GM20000 (cell line): ENCODE data around the gene FHIT.

ENCODE experiments used
- DNase-seq: peaks from one replicate; pipeline ENCODE4 v3.0.0; 2012; ENCODE audit warnings: low spot score
- TF ChIP-seq, protein P1 (sequence below): IDR thresholded peaks from 2 replicates; pipeline ENCODE4 v1.5.1; 2012; ENCODE audit warnings: mild to moderate bottlenecking, control low read depth; ENCODE audit errors: extremely low read depth, missing control alignments

Gene FHIT

DNA sequence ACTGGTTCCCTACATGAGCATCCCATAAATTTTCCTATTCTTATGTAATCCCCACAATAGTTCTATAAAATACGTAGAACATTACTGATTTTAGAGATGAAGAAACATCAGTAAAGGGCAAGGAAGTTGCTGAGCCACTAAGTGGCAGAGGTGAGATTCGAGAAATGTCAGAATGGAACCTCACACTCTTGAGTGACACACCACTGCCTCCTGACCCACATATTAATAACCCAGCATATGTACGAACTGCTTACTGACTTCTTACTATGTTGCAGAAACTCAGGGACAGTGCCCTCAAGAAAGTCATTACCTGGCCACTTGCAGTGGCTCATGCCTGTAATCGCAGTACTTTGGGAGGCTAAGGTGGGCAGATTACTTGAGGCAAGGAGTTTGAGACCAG is 1022.4 kb downstream of the FHIT start:
- no peak for DNase-seq

DNA sequence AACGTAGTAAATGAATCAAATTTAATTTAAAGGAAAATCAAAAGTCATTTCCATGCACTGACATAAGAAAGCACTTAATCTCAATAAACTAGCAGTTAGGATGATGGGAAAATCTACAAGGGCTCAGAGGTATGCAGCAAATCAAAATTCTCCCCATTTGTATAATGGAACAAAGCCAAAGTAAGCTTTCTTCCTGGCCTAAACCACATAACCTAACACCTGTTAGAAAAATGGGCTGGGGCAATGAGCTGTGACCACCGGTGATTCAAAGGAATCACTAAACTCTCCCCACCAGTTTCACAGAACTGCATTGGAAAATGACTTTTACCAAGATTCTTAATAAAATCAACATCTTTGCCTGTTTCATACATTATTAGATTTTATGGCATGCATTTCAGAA is 1024.3 kb downstream of the FHIT start:
- TF ChIP-seq, protein P1, sequence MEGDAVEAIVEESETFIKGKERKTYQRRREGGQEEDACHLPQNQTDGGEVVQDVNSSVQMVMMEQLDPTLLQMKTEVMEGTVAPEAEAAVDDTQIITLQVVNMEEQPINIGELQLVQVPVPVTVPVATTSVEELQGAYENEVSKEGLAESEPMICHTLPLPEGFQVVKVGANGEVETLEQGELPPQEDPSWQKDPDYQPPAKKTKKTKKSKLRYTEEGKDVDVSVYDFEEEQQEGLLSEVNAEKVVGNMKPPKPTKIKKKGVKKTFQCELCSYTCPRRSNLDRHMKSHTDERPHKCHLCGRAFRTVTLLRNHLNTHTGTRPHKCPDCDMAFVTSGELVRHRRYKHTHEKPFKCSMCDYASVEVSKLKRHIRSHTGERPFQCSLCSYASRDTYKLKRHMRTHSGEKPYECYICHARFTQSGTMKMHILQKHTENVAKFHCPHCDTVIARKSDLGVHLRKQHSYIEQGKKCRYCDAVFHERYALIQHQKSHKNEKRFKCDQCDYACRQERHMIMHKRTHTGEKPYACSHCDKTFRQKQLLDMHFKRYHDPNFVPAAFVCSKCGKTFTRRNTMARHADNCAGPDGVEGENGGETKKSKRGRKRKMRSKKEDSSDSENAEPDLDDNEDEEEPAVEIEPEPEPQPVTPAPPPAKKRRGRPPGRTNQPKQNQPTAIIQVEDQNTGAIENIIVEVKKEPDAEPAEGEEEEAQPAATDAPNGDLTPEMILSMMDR = no peak
- no peak for DNase-seq

More for the DNA sequence above, 1022.4 kb downstream of the FHIT start:
- TF ChIP-seq, protein P1 = no peak

DNA sequence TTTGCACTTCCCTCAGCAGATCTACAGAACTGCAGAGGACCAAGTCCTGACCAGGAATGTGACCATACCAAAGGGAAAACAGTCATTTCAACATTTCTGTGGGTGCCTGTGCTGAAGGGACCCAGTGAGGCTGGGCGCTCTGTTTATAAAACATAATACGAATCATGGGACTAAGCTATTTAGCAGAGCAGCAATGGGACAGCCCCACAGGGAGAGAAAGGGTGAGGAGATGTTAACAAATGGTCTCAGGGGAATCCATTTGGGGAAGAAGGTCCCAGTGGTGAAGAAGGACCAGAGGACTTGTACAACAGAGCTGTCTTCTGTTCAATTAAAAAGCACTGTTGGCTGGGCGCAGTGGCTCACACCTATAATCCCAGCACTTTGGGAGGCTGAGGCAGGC is 1025.4 kb downstream of the FHIT start:
- DNase-seq = peak; percentile 17
- TF ChIP-seq, protein P1 = no peak

DNA sequence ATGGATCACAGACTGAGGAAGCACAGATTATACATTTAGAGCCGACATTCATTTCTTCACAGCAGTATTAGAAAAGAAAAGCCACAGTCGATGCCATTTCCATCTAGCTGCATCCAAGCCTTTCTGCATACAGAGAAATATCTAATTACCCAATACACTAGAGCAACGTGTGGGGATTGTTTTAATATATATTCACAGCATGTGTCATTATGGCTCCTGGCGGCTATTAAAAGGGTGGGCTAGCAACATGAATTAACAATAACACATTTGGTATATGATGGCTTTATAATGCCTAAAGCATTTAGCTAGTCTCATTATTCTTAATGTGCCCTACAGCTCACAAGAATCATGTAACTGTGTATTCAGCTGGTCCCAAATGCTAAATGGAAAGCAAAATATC is 1030.5 kb downstream of the FHIT start:
- TF ChIP-seq, protein P1 = no peak

DNA sequence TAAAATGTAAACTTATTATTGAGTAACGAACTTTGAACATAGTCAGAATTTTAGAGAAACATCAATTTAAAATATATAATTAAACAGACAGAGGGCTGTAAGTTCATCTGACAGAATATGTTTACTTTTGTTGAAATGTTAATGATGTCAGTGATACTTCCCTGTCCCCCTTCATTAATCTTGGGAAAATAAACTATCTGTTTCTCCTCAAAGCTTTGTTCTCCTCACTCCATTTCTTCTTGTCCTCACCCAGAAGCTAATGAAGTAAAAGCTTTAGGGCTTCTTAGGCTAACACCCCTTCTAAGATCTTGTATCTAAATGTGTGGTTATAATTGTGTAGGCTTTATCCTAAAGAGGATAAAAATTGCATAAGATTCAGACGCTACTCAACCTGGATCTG is 1031.8 kb downstream of the FHIT start:
- no peak for DNase-seq
- TF ChIP-seq, protein P1 = no peak

More for the DNA sequence above, 1030.5 kb downstream of the FHIT start:
- no peak for DNase-seq

DNA sequence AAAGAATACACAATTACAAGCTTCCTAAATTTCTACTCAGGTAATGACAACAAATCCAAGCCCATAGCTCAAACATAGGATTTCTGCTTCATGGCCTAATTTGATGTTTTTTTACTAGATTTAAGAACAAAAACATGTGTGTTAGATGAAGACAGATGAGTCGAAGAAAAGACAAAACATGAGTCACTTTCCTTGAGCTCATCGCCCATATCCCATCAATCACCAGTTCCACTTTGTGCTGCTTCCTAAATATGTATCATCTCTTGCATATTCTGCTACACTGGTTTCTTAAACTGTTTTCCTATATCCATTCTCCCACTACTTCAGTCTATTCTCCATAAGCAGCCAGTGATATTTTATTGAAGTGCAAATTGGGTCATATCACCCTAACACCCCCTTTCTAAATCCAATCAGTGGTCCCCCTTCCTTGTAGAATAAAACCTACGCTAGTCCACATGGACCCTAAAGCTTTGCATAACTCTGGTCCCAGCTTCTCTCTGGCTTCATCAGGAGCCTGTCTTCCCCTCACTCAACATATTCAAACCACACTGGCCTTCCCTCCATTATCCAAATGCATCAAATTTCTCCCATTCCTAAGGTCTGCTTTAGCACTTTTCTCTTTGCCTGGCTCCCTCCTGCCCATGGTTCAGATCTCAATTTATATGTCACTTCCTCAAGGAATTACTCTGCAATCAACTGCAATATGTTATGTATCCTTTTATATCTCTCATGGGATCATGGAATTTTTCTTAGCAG is 1033.9 kb downstream of the FHIT start:
- no peak for DNase-seq

DNA sequence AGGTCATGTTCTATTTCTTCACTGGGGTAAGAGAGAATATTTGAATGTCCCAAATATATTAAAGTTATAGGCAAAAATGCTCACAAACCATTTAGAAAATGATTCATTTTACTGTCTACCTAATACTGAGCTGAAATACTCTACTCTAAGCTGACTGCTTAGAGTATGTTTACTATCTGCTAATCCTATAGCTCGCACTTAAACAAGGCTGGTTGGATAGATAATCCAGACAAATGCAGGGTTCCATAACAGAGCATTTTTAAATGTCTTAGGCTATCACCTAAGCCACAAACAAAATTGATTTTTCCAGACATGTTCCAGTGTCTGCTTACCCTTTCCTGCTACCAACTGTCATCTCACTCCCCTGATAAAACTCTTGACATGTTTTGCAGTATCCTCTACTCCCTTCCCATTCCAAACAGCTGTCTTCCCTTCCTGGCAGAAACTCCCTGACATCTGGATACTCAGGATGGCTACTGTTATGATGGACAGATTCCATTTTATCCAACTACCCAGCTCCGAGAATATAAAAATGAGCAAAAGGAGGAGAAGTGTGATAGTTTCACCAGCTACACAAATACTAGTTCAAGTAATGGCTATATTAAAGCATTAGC is 1034.7 kb downstream of the FHIT start:
- no peak for DNase-seq

More for the DNA sequence above, 1033.9 kb downstream of the FHIT start:
- TF ChIP-seq, protein P1 = no peak

More for the DNA sequence above, 1034.7 kb downstream of the FHIT start:
- TF ChIP-seq, protein P1 = no peak
